Activated naive CD4-positive, alpha-beta T cell treated with Interleukin-2 at 50 U/mL for 16 hours (primary cell): Measurements from ENCODE around the gene ATG12.
"Not testable (repeated sequence)": the region's sequence is repeated elsewhere in the genome, so short reads cannot be mapped to it uniquely, and the experiment has no call there.

Experiments used
- DNase-seq: peaks from one replicate; pipeline ENCODE4 v3.0.0-alpha.2; 2020

The ATG12 gene

DNA sequence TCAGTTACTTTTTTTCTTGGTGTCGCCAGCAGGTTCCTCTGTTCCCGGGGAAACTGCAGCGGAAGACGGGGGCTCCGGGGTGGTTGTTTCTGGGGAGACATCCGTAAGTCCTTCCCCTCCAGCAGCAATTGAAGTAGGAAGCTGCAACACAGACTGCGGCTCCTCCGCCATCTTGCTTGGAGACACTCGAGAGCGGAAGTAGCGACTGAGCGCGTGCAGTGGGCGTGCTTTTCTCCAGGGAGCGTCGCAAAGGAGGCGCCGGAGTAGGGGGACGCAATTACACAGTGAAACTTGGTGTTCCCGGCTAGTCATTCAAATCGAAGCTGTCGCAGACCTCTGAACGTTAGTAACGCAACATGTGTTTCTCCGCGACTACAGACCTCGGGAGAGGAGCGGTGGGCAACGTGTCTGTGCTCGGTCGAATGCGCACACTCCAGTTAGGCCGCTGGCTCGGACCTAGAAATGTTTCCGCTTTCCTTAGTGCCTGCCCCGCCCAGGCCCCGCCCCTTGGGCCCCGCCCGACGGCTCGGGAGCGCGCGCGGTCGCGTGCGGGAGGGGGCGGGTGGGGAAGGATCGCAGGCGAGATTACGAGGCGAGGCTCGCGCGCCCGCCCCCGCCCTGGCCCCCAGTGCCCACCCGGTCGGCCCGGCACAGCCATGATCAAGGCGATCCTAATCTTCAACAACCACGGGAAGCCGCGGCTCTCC lies at the start of gene ATG12, which contains the start of gene AP3S1:
TSS of gene ATG12 (minus strand) at position 184 of the 707 bp plus-strand sequence. CDS start at position 171, 13 bp downstream.
TSS of gene AP3S1 (plus strand) at position 554 of the 707 bp plus-strand sequence. CDS start at position 657, 103 bp downstream.
- peak; percentile 90 for DNase-seq

DNA sequence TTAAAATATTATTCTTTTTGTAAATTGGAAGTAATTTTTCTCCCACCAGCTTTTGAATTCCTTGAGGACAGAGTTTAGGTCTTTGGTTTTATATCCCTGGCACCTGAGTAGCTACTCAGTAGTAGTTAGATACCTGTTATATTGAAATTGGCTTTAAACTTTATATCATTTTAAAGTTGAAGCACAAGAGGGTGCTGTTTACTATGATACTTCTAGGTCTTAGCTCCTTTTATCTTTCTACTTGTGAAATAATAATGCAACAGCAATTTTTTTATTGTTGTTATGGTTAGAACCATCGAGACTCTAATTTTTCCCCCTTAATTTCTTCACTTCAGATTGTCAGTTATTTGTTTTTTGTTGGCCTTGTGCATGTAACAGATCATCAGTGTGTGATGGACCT lies 46.7 kb upstream of the ATG12 start:
- no peak for DNase-seq

DNA sequence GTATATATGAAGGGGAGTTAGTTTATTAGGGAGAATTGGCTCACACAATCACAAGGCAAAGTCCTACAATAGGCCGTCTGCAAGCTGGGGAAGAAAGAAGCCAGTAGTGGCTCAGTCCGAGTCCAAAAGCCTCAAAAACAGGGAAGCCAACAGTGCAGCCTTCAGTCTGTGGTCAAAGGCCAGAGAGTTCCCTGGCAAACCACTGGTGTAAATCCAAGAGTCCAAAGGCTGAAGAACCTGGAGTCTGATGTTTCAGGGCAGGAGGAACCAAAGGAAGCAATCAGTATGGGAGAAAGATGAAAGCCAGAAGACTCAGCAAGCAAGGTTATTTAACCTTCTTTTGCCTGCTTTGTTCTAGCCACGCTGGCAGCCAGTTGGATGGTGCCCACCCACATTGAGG lies 43.8 kb upstream of the ATG12 start:
- not testable (repeated sequence) for DNase-seq

DNA sequence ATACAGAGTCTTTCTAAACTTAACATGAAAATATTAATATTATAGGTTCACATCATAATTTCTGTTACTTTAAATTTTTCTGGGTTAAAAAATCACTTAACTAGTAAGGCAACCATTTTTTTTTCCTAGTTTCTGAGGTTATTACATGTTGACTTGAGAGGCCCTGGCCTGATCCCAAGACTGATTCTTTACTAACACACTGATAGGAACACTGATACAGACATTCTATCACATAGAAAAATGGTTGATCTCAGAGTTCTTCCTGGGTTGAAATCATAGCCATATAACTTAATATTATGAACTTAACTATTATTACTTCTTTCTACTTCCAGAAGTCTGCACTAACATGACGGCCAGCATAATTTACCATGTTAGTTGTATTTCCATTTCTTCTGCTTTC lies 43.3 kb upstream of the ATG12 start:
- no peak for DNase-seq

DNA sequence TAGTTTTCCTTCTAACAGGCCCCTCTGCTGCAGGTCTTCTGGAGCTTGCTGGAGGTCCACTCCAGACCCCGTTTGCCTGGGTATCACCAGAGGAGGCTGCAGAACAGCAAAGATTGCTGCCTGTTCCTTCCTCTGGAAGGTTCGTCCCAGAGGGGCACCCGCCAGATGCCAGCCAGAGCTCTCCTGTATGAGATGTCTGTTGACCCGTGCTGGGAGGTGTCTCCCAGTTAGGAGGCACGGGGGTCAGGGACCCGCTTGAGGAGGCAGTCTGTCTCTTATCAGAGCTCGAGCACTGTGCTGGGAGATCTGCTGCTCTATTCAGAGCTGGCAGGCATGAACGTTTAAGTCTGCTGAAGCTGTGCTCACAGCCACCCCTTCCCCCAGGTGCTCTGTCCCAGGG lies 41.1 kb upstream of the ATG12 start:
- not testable (repeated sequence) for DNase-seq

DNA sequence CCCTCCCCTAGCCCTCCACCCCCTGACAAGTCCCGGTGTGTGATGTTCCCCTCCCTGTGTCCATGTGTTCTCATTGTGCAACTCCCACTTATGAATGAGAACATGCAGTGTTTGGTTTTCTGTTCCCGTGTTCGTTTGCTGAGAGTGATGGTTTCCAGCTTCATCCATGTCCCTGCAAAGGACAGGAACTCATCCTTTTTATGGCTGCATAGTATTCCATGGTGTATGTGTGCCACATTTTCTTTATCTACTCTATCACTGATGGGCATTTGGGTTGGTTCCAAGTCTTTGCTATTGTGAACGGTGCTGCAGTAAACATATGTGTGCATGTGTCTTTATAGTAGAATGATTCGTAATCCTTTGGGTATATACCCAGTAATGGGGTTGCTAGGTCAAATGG lies 36.0 kb upstream of the ATG12 start:
- not testable (repeated sequence) for DNase-seq

DNA sequence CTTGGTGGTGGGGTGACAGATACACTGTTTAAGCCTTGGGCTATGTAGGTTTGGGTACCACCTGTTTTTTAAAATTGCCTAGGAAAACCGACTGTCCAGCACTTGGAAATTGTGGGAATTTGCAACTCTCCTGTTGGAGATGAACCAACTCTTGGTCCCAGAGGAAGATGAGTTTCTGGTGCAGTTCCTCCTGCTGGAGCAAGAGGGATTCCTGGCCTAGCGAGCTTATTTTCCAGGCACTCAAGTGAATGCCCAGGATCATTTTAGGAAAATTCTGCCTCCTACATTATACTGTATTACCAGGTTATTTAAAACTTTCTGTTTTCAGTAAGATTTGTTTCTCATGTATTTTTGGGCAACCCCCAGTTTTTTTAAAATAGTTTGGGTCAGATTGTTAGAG lies 34.1 kb upstream of the ATG12 start:
- no peak for DNase-seq

DNA sequence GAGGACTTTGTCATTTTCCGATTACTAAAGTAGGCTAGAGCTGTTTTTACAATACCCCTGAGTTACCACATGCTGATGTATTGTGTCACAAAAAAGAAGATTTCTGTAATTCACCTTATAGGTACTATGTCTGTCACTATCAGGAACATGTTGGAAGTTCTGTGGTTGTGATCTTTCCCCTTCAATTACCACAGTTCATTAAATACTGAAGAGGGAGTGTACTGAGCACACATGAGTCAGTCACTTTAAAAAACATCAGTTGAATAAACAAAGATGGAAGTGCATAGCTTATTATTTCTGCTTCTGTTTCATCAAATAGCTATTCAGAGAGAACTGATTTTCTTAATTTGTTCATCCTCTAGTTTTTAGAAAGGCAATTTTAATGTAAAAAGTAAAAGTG lies 32.0 kb upstream of the ATG12 start:
- no peak for DNase-seq

DNA sequence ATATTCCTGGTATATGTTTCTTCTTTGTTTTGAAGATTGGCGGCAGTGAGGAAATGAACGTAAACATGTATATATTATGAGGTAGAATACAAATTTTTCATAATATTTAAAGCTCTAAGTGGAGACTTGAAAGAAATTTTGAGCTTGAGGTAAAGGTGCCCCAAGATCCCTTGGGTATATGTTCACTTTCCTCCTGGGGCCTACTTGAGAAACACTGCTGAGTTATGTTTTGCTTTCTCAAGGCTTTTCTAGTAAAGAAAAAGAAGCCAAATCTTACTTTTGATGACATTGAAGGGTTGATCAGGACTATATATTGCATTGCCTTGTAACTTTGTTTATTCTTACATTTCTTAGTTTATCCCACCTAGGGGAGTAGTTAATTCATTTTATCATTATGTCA lies 31.1 kb upstream of the ATG12 start:
- no peak for DNase-seq

DNA sequence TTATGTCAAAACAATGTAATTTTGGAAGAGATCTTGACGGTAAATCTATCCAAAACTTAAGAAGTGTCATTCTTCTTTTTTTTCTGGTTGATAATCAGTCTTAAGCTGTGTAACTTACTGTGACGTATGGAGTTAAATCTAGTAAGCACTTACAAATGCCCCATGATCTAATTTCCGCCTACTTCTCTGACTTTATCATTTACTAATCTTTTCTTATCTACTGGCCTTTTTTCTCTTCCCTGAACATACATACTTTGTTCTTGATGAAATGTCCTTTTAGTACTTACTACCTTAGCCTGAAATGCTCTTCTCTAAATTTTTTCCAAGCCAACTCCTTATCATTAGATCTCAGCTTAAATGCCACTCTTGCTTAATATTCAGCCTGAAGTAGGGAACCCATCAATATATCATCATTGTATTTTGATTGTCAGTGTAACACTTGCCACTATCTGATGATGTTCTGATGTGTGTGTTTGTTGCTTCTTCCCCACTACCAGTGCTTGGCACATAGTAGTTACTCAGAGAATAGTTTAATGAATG lies 28.0 kb upstream of the ATG12 start:
- DNase-seq = no peak

DNA sequence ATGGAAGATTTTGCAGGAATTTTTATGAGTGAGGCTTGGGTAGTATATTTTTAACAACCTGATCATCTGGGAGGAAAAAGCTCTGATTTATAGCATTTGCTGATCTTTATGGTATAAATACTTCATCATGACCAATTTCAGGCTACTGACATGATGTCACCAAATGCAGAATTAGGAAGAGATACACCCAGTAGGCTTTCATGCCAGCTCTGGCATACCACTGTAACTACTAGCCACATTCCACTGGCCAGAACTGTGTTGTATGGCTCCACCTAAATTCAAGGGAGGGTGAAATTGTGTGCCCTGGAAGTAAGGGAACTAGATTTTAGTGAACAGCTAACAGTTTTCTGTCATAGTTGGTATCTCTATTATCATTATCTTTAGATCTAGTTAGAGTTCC lies 18.0 kb upstream of the ATG12 start:
- no peak for DNase-seq

DNA sequence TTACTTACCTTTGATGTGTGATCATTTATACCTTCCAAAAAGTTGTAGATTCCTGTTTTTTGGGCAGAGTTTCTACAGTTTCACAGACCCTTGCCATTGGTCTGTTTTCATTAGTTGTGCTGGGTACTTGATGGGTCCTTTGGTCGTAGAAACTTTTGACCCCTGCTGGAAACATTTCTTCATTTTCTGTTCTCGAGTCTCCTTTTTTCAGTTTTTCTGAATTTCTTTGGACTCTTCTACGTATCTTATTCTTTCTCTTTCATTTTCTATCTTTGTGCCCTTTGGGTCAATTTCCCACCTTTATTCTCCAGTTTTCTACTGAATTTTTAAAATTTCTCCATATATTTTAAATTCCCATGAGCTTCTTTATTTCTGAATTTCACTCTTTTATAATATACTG lies 17.0 kb upstream of the ATG12 start:
- DNase-seq = no peak

DNA sequence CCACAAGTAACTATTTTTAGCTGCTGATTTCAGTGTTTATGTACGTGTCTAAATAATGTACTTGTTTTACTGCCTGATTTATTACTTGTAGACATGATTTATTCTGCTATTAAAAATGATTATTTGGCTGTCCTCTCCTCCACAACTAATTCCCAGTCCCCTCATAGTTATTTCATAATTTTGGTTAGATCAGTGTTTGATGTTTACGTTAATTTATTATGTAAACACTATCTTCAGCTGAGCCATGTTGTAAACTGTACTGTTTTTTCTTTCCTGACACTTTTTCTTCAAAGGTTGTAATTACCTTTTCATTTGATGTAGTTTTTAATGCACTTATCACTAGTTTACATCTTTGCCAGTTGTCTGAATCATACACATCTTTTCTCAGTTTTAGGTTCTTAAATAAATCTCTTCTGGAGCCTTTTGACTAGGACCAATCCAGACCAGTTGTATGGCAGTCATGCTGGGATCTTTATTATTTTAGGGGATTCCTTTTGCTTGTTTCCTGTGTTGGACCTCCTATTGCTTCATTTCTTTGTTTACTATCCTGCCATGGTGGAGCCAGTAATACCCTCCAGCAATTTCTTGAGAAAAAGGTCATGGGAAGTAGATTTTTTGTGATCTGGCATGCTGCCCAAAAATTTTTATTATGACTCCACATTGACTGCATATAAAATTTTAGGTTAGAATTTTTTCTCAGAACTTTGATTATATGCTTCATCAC lies 16.4 kb upstream of the ATG12 start:
- DNase-seq = no peak

DNA sequence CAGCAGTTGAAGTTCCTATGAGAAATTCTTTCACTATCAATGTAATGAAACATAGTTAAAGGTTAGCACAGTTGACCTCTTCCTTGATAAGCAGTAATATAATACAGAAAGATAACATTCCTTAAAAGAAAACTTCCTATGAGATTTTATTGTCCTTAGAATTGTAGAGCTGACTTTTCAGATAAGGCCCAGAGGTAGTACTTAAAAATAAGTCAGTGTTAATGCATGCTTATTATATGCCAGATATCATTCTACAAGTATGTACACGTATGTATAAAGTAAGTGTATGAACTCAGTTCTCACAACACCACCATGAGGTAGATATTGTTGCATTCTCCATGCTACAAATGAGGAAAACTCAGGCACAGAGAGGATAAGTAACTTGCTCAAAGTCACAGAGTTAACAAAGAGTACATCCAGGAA lies 15.7 kb upstream of the ATG12 start:
- DNase-seq = no peak

DNA sequence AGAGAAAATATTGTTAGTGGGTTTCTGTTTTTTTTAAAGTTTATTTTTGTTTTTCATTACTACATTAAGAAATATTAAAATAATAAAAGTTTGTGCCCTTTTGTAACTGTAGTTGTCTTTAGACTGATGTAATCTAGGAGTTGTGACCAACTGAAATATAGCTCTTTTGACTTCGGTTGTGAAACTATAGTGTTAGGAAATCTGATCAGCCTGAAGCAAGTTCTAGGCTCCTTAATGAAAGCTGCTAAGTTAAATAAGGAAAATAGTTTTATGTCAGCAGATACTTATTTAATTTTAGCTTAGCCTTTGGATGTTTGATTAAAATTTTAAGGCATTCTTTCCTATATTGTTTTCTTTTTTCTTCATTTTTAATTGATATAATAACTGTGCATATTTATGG lies 14.6 kb upstream of the ATG12 start:
- DNase-seq = no peak

DNA sequence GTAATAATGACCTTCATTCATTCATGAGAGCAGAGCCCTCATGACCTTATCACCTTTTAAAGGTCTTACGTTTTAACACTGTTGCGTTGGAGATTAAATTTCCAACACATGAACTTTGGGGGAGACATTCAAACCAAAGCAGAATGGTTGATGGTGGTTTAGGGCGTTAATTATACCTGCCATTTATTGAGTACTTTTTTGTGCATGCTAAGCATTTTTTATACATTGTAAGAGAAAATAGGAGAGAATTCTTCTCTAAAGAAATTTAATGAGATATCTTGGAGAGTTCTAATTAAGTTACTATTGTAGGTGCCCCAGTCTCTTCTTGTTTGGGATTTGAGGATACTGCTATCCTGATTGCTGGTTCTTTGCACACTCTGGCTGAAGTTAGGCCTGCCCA lies 12.8 kb upstream of the ATG12 start:
- DNase-seq = no peak

DNA sequence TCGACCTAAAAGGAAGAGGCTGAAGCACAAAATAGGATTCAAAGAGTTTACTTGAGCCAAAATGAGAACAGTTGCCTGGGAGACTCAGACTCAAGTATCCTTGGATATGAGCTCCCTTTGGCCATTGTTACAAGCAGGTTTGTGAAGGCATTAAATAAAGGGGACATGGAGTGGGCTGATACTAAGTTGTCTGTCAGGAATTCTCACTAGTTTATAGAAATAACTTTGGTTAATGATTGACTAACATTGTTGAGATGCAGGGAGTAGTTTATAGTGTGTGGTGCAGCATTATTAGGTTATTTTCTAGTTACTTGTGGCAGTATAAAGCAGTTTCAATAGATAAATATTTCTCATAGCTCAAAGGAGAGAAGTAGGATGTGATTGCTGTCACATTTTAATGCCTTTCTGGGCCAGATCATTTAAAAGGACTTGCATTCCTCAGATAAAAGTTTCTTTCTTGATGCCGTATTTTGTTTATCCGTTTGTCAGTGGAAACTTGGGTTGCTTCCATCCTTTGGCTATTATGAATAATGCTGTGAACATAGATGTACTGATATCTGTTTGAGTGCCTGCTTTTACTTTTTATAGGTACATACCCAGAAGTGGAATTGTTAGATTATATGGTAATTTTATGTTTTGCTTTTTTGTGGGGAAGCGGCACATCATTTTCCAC lies 9.5 kb upstream of the ATG12 start:
- no peak for DNase-seq

DNA sequence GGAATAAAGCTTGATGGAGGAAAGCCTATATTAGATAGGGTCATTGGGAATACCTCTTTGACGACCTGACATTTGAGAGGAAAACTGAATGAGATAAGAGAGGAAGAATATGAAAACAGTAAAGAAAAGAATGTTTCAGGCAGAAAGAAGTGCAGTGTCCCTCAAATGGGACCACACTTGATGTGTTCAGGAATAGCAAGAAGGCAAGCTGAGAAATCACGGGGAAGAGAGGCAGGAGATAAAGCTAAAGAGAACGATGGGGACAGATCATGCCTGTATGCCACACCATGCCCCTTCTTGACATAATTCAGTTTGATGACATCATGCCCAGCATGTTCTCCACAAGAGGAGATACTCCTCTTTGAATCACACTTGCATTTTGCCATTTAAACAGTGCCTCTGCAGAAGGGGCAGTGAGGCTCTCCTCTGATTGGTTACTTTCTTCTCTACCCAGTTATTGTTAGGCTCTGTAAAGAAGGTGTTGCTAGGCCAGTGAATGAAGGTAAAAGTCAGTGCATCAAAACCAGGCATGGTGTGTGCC lies 8.0 kb upstream of the ATG12 start:
- DNase-seq = no peak

DNA sequence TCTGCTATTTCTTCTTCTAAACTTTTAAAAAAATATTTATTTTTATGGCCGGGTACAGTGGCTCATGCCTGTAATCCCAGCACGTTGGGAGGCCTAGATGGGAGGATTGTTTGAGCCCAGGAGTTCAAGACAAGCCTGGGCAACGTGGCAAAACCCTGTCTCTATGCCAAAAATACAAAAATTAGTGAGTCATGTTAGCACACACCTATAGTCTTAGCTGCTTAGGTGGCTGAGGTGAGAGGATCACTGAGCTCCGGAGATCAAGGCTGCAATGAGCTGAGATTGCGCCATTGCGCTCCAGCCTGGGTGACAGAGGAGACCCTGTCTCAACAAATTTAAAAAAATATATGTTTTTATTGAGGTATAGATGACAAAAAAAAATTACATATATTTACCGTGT lies 5.9 kb upstream of the ATG12 start:
- no peak for DNase-seq

DNA sequence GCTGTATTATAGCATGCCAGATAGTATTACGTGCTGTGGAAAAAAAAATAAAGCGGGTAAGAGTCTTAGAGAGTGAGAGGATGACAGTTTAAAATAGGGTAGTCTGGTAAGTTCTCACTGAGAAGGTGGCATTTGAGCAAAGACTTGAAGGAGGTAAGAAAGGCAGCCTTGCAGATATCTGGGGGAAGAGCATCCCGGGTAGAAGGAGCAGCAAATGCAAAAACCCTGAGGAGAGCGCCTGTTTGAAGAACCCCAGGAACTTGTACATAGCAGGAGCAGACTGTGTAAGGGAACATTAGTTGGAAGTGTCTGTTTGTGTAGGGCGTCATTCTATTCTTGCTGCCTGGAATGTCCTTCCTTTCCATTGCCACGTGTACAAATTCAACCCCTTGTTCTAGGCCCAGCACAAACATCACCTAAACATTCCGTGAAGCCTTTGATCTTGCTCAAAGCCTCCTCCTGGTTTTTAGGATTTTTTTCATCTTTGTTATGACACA lies 3.0 kb upstream of the ATG12 start:
- DNase-seq = no peak

DNA sequence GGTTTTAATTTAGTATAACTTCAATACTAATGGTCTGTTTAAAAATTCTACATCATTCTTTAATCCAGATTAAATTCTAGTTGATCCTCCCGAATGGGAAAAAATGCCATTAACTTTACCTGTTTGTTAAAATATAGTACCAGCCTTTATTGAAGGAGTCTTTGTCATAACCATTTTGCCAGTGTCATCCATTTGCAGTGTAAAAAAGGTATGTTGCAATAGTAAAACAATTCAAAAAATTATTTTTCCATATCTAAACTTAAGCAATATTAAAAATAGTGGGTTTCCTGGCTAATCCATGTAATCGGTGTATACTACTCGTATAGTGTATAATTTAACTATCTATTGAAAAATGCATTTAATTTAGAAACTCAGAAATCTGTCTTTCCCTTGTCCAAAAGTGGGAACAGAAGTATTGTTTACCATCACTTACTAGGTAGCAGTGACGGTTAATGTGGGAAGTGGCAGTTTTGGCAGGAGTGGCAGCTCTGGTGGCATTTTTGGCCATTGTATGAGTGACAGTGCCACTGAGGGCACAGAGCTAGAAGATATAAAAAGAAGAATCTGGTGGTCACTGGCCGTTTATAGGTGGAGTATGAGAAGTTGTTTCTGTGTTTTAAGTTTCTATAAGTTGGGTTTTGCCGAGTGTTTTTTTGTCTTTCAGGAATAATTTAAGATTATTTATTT lies 2.2 kb upstream of the ATG12 start:
- DNase-seq = no peak

DNA sequence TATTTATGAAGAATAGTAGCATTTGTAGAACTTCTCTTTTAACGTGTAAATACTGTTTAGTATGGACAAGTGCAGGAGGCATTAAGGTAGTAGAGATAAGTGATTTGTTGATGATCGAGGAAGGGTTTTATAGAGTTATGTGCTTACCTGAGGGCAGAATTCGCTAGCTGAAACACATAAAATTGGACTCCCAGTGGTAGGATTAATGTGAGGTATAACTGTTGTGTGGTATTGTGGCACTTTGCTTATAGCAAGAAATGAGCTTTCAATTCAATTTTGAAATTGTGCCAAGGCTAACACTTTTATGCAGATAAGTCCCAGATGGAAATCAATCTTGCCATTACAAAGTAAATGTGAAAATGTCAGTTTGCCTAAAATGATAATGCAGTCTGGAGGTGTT lies 1.6 kb upstream of the ATG12 start:
- no peak for DNase-seq
